Astrocyte of the spinal cord (primary cell): ENCODE results near the gene KLHL29.

Source experiments
- DNase-seq: peaks from one replicate; pipeline ENCODE4 v3.0.0; 2011; ENCODE audit warnings: low read depth, low spot score
- H3K4me3 ChIP-seq: 2 replicates; pipeline ENCODE4 v1.5.1; 2011; ENCODE audit warnings: low read depth, mild to moderate bottlenecking, low read length, moderate library complexity
- CTCF ChIP-seq: IDR thresholded peaks from 2 replicates; pipeline ENCODE4 v1.5.1; 2012; ENCODE audit warnings: low read depth, mild to moderate bottlenecking, low read length, inconsistent platforms
- in situ Hi-C: cut with HindIII; loops from 2 replicates; pipeline ENCODE4 v1.10.0; 2017; ENCODE audit warnings: low sequenced_read_pairs

Gene KLHL29

GRCh38 chr2:23699580-23699925, 314.6 kb downstream of the KLHL29 start:
- no peak for DNase-seq
- no peak for TF ChIP-seq CTCF
- in situ Hi-C loops = no loop called here
- no peak overlapping the region for H3K4me3 ChIP-seq

- in situ Hi-C loops = no loop called here
- TF ChIP-seq CTCF = no peak
Observed at GRCh38 chr2:23700627-23701026, 315.6 kb downstream of the KLHL29 start.

GRCh38 chr2:23703037-23703582, 318.1 kb downstream of the KLHL29 start:
- in situ Hi-C loops = no loop called here
- no peak for TF ChIP-seq CTCF
- no peak overlapping the region for H3K4me3 ChIP-seq
- no peak for DNase-seq

More at GRCh38 chr2:23700627-23701026, 315.6 kb downstream of the KLHL29 start:
- DNase-seq = no peak
- H3K4me3 ChIP-seq = no peak overlapping the region

- no peak overlapping the region for H3K4me3 ChIP-seq
- in situ Hi-C loops = no loop called here
- TF ChIP-seq CTCF = no peak
- DNase-seq = peak; percentile 34
Observed at GRCh38 chr2:23703583-23704385, 318.8 kb downstream of the KLHL29 start.

GRCh38 chr2:23705771-23706612, 321.0 kb downstream of the KLHL29 start:
- no peak overlapping the region for H3K4me3 ChIP-seq
- no peak for TF ChIP-seq CTCF
- no peak for DNase-seq
- in situ Hi-C loops = no loop called here

GRCh38 chr2:23706613-23707078, 321.7 kb downstream of the KLHL29 start:
- in situ Hi-C loops = no loop called here
- no peak for TF ChIP-seq CTCF
- no peak overlapping the region for H3K4me3 ChIP-seq
- DNase-seq = no peak
